ENCODE measurements around the gene SCARF1.
"Not testable (repeated sequence)": the region's sequence is repeated elsewhere in the genome, so short reads cannot be mapped to it uniquely, and the experiment has no call there.

Gene SCARF1

GRCh38 chr17:1645207-1646171 lies at the start of gene SCARF1:
Gene SCARF1 (minus strand): TSS chr17:1645732. CDS start chr17:1645697, 35 bp downstream.
- peak within 1 kb of the TSS; percentile 98 for H3K4me2 ChIP-seq
- peak within 1 kb of the TSS; percentile 94 for H3K27ac ChIP-seq
- H3K9ac ChIP-seq, result peak within 1 kb of the TSS; percentile 91
- no peaks in the 10 kb centered on the region for H3K9me3 ChIP-seq
- peaks cover 62% of the 10 kb centered on the region for H3K4me1 ChIP-seq
- peak within 1 kb of the TSS; percentile 85 for H3K4me3 ChIP-seq
- no peak for TF ChIP-seq Cebpa-rat (IDR thresholded peaks at IDR 0.05)
- H3K27me3 ChIP-seq, result no peaks in the 10 kb centered on the region
- H3K36me3 ChIP-seq, result peaks cover 19% of the 10 kb centered on the region
- H4K20me1 ChIP-seq, result peaks cover 43% of the 10 kb centered on the region

GRCh38 chr17:1693339-1693738 lies 47.8 kb upstream of the SCARF1 start:
- no peaks in the 10 kb centered on the region for H4K20me1 ChIP-seq
- H3K4me1 ChIP-seq, result no peaks in the 10 kb centered on the region
- no peak for TF ChIP-seq Cebpa-rat (IDR thresholded peaks at IDR 0.05)
- no peaks in the 10 kb centered on the region for H3K27me3 ChIP-seq
- no peak overlapping the region for H3K4me3 ChIP-seq
- no peak overlapping the region for H3K4me2 ChIP-seq
- no peak overlapping the region for H3K9ac ChIP-seq
- no peaks in the 10 kb centered on the region for H3K36me3 ChIP-seq
- H3K9me3 ChIP-seq, result no peaks in the 10 kb centered on the region; the same call in 1 of the 2 replicates
- H3K27ac ChIP-seq, result no peak overlapping the region

- Histone ChIP-seq H3K9me3 (no peaks in the 10 kb centered on the region; the same call in 1 of the 2 replicates), H3K27me3 (no peaks in the 10 kb centered on the region), H3K4me2 (no peak overlapping the region)
Observed at GRCh38 chr17:1690544-1691221, 45.2 kb upstream of the SCARF1 start.

GRCh38 chr17:1688405-1688804 lies 42.9 kb upstream of the SCARF1 start:
- Histone ChIP-seq H3K4me1 (peaks cover 10% of the 10 kb centered on the region), H4K20me1 (peaks cover 11% of the 10 kb centered on the region)
- H3K9ac ChIP-seq, H3K9me3 ChIP-seq, H3K4me3 ChIP-seq, H3K27ac ChIP-seq, H3K4me2 ChIP-seq, H3K36me3 ChIP-seq, H3K27me3 ChIP-seq: not testable (repeated sequence)

More at GRCh38 chr17:1690544-1691221, 45.2 kb upstream of the SCARF1 start:
- no peaks in the 10 kb centered on the region for H4K20me1 ChIP-seq
- H3K4me1 ChIP-seq, result no peaks in the 10 kb centered on the region
- no peak for TF ChIP-seq Cebpa-rat (IDR thresholded peaks at IDR 0.05)
- H3K27ac ChIP-seq, result no peak overlapping the region
- H3K9ac ChIP-seq, result no peak overlapping the region
- H3K4me3 ChIP-seq, result no peak overlapping the region
- no peaks in the 10 kb centered on the region for H3K36me3 ChIP-seq

GRCh38 chr17:1686086-1686485 lies 40.6 kb upstream of the SCARF1 start:
- H3K36me3 ChIP-seq, result peaks cover 25% of the 10 kb centered on the region
- no peak overlapping the region for H3K4me3 ChIP-seq
- H3K9me3 ChIP-seq, result no peaks in the 10 kb centered on the region
- peaks cover 19% of the 10 kb centered on the region for H3K4me1 ChIP-seq
- no peak for TF ChIP-seq Cebpa-rat (IDR thresholded peaks at IDR 0.05)
- H3K4me2 ChIP-seq, result no peak overlapping the region
- no peaks in the 10 kb centered on the region for H3K27me3 ChIP-seq
- H3K9ac ChIP-seq, result no peak overlapping the region
- no peak overlapping the region for H3K27ac ChIP-seq
- peaks cover 34% of the 10 kb centered on the region for H4K20me1 ChIP-seq

GRCh38 chr17:1684378-1685189 lies 39.1 kb upstream of the SCARF1 start, which contains the start of gene PRPF8:
Gene PRPF8 (minus strand): TSS chr17:1684867. CDS start chr17:1684571, 296 bp downstream.
- Histone ChIP-seq H3K4me3 (peak within 1 kb of the TSS; percentile 92), H3K4me2 (peak within 1 kb of the TSS; percentile 86), H3K4me1 (peaks cover 19% of the 10 kb centered on the region), H4K20me1 (peaks cover 49% of the 10 kb centered on the region), H3K36me3 (peaks cover 40% of the 10 kb centered on the region), H3K9ac (peak within 1 kb of the TSS; percentile 98), H3K9me3 (no peaks in the 10 kb centered on the region), H3K27ac (peak within 1 kb of the TSS; percentile 96), H3K27me3 (no peaks in the 10 kb centered on the region)
- TF ChIP-seq Cebpa-rat (IDR thresholded peaks at IDR 0.05), result no peak

GRCh38 chr17:1683459-1683858 lies 37.9 kb upstream of the SCARF1 start:
- H3K36me3 ChIP-seq, result peaks cover 51% of the 10 kb centered on the region
- H3K9ac ChIP-seq, result peak overlapping the region; percentile 98
- H3K27ac ChIP-seq, result peak overlapping the region; percentile 96; the same call in 1 of the 2 replicates

GRCh38 chr17:1676401-1676800 lies 30.9 kb upstream of the SCARF1 start:
- no peak overlapping the region for H3K4me2 ChIP-seq
- no peaks in the 10 kb centered on the region for H3K4me1 ChIP-seq
- no peaks in the 10 kb centered on the region for H3K9me3 ChIP-seq
- H3K9ac ChIP-seq, result no peak overlapping the region
- peaks cover 98% of the 10 kb centered on the region for H4K20me1 ChIP-seq
- peaks cover 99% of the 10 kb centered on the region for H3K36me3 ChIP-seq
- no peak overlapping the region for H3K27ac ChIP-seq
- no peak for TF ChIP-seq Cebpa-rat (IDR thresholded peaks at IDR 0.05)
- H3K4me3 ChIP-seq, result no peak overlapping the region
- no peaks in the 10 kb centered on the region for H3K27me3 ChIP-seq

More at GRCh38 chr17:1683459-1683858, 37.9 kb upstream of the SCARF1 start:
- Histone ChIP-seq H3K9me3 (no peaks in the 10 kb centered on the region), H3K27me3 (no peaks in the 10 kb centered on the region), H3K4me3 (peak overlapping the region; percentile 92), H3K4me2 (peak overlapping the region; percentile 86), H3K4me1 (peaks cover 19% of the 10 kb centered on the region), H4K20me1 (peaks cover 60% of the 10 kb centered on the region)
- TF ChIP-seq Cebpa-rat (IDR thresholded peaks at IDR 0.05), result no peak
